SU-DHL-6 (cell line): ENCODE data around the gene CADM2.

ENCODE experiments used
- H2AFZ ChIP-seq: fragments of 200-600 bp; sonication (generic); 2 replicates; pipeline ENCODE4 v1.6.1; 2014; ENCODE audit warnings: low read depth, mild to moderate bottlenecking, moderate library complexity, mixed read lengths, antibody characterized with exemption, low read length; ENCODE audit not compliant: severe bottlenecking
- H3F3A ChIP-seq: fragments of 200-600 bp; shearing (Covaris generic); 2 replicates; pipeline ENCODE4 v1.6.0; 2016; ENCODE audit warnings: antibody characterized with exemption, mild to moderate bottlenecking; ENCODE audit not compliant: insufficient read depth
- H3K27ac ChIP-seq: fragments of 200-600 bp; sonication (generic); 2 replicates; pipeline ENCODE4 v1.5.1; 2016; ENCODE audit warnings: low read depth, mild to moderate bottlenecking, low read length, moderate library complexity, mixed read lengths
- H3K27me3 ChIP-seq: fragments of 200-600 bp; sonication (generic), shearing (Covaris generic); 2 replicates; pipeline ENCODE4 v1.6.0; 2014; ENCODE audit warnings: mild to moderate bottlenecking, low read length
- H3K36me3 ChIP-seq: fragments of 200-600 bp; sonication (generic); 2 replicates; pipeline ENCODE4 v1.6.1; 2014; ENCODE audit warnings: mild to moderate bottlenecking, low read length, mixed read lengths
- H3K4me2 ChIP-seq: fragments of 300-600, 200-600 bp; shearing (Covaris generic), sonication (generic); 2 replicates; pipeline ENCODE4 v1.6.0; 2014; ENCODE audit warnings: low read length, low read depth, mild to moderate bottlenecking; ENCODE audit not compliant: poor library complexity, severe bottlenecking
- H3K4me3 ChIP-seq: fragments of 200-600 bp; sonication (generic); 2 replicates; pipeline ENCODE4 v1.5.1; 2014; ENCODE audit warnings: antibody characterized with exemption, low read length, mild to moderate bottlenecking, mixed read lengths; ENCODE audit not compliant: insufficient read depth, poor library complexity, severe bottlenecking
- H3K79me2 ChIP-seq: fragments of 200-600 bp; sonication (generic); 2 replicates; pipeline ENCODE4 v1.6.1; 2014; ENCODE audit warnings: mild to moderate bottlenecking, low read length, moderate library complexity; ENCODE audit not compliant: insufficient read depth
- H3K9ac ChIP-seq: fragments of 200-600 bp; sonication (generic); 2 replicates; pipeline ENCODE4 v1.7.0; 2014; ENCODE audit warnings: mild to moderate bottlenecking, low read length
- H3K9me2 ChIP-seq: fragments of 200-600 bp; sonication (generic); replicated peaks from 2 replicates; pipeline ENCODE4 v1.6.1; 2014; ENCODE audit warnings: low read length; ENCODE audit not compliant: insufficient read depth
- H3K9me3 ChIP-seq: fragments of 200-600 bp; sonication (generic); 2 replicates; pipeline ENCODE4 v1.6.1; 2014; ENCODE audit warnings: low read length, mixed read lengths; ENCODE audit not compliant: insufficient read depth
- H4K20me1 ChIP-seq: fragments of 200-600 bp; sonication (generic); 2 replicates; pipeline ENCODE4 v1.6.1; 2014; ENCODE audit warnings: low read depth, mild to moderate bottlenecking, antibody characterized with exemption, low read length, moderate library complexity, mixed read lengths
- CTCF ChIP-seq: fragments of 200-600 bp; sonication (generic); IDR thresholded peaks from one replicate; pipeline ENCODE4 v1.5.1; 2017; ENCODE audit warnings: antibody characterized with exemption, mild to moderate bottlenecking, low read length, moderate library complexity; ENCODE audit not compliant: insufficient read depth, poor library complexity, severe bottlenecking
- EZH2phosphoT487 ChIP-seq: fragments of 200-600 bp; sonication (generic), shearing (Covaris generic); conservative IDR thresholded peaks from 2 replicates; pipeline ENCODE4 v1.6.1; 2018; ENCODE audit warnings: mild to moderate bottlenecking, antibody characterized with exemption, low read length, moderate library complexity, mixed read lengths

CADM2 gene

GRCh38 chr3:85912980-85913379 lies 954.2 kb downstream of the CADM2 start:
- no peaks in the 10 kb centered on the region for H3K36me3 ChIP-seq
- H3K9me3 ChIP-seq, result no peaks in the 10 kb centered on the region
- no peaks in the 10 kb centered on the region for H3F3A ChIP-seq
- no peaks in the 10 kb centered on the region for H3K79me2 ChIP-seq
- H4K20me1 ChIP-seq, result no peaks in the 10 kb centered on the region
- no peaks in the 10 kb centered on the region for H3K9me2 ChIP-seq
- H3K4me3 ChIP-seq, result no peak overlapping the region
- no peak overlapping the region for H3K4me2 ChIP-seq
- no peaks in the 10 kb centered on the region for H3K27me3 ChIP-seq
- no peak overlapping the region for H3K9ac ChIP-seq
- H3K27ac ChIP-seq, result no peak overlapping the region
- TF ChIP-seq CTCF (no peak), EZH2phosphoT487 (no peak)
- no peak overlapping the region for H2AFZ ChIP-seq

- H3K79me2 ChIP-seq, result no peaks in the 10 kb centered on the region
- no peak overlapping the region for H3K4me2 ChIP-seq
- H3K36me3 ChIP-seq, result no peaks in the 10 kb centered on the region
- H3K4me3 ChIP-seq, result no peak overlapping the region
- H3K9me3 ChIP-seq, result no peaks in the 10 kb centered on the region
- no peaks in the 10 kb centered on the region for H3F3A ChIP-seq
- no peaks in the 10 kb centered on the region for H3K9me2 ChIP-seq
- TF ChIP-seq EZH2phosphoT487 (no peak), CTCF (no peak)
- H4K20me1 ChIP-seq, result no peaks in the 10 kb centered on the region
- no peak overlapping the region for H2AFZ ChIP-seq
- H3K9ac ChIP-seq, result no peak overlapping the region
- no peak overlapping the region for H3K27ac ChIP-seq
- no peaks in the 10 kb centered on the region for H3K27me3 ChIP-seq
Observed at GRCh38 chr3:85922374-85922773, 963.6 kb downstream of the CADM2 start.

GRCh38 chr3:85930718-85931117 lies 971.9 kb downstream of the CADM2 start:
- Histone ChIP-seq H3K4me2 (no peak overlapping the region), H3K9me3 (no peaks in the 10 kb centered on the region), H3F3A (no peaks in the 10 kb centered on the region), H2AFZ (no peak overlapping the region), H3K79me2 (no peaks in the 10 kb centered on the region), H3K9ac (no peak overlapping the region), H4K20me1 (no peaks in the 10 kb centered on the region), H3K9me2 (no peaks in the 10 kb centered on the region), H3K36me3 (no peaks in the 10 kb centered on the region), H3K4me3 (no peak overlapping the region), H3K27me3 (no peaks in the 10 kb centered on the region), H3K27ac (no peak overlapping the region)
- TF ChIP-seq EZH2phosphoT487 (no peak), CTCF (no peak)
